AG09309 (cell line): ENCODE measurements around the gene MDGA2.
"Not testable (repeated sequence)": the region's sequence is repeated elsewhere in the genome, so short reads cannot be mapped to it uniquely, and the experiment has no call there.

Experiments used
- DNase-seq: peaks from one replicate; pipeline ENCODE4 v3.0.0-alpha.2; 2010; ENCODE audit warnings: low read depth
- H3K4me3 ChIP-seq: 2 replicates; pipeline ENCODE4 v1.5.1; 2011; ENCODE audit warnings: mild to moderate bottlenecking, low read depth, low read length, moderate library complexity; ENCODE audit not compliant: control insufficient read depth
- TF ChIP-seq, protein P1 (sequence below): IDR thresholded peaks from 2 replicates; pipeline ENCODE4 v1.5.1; 2011; ENCODE audit warnings: mild to moderate bottlenecking, low read depth, low read length, inconsistent platforms; ENCODE audit not compliant: insufficient read depth, control insufficient read depth; ENCODE audit errors: missing control alignments

Gene MDGA2

DNA sequence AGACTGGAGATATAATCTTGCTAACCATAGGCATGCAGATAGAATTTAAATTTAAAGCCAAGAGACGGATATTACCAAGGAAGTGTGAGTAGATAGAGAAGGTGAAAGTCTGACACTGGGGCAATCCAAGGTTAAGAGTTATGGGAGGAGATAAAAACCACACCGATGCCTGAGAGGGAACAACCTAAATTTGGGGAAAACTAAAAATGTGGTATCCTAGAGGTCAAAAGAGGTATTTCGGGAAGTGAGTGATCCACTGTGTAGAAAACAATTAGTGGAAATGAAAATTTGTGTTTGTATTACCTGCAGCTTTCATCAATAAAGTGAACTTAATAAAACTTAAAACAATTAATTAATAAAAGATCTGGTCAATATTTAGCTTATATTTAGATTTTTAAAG, 754.9 kb downstream of the MDGA2 start:
- H3K4me3 ChIP-seq = no peak overlapping the region
- TF ChIP-seq, protein P1, sequence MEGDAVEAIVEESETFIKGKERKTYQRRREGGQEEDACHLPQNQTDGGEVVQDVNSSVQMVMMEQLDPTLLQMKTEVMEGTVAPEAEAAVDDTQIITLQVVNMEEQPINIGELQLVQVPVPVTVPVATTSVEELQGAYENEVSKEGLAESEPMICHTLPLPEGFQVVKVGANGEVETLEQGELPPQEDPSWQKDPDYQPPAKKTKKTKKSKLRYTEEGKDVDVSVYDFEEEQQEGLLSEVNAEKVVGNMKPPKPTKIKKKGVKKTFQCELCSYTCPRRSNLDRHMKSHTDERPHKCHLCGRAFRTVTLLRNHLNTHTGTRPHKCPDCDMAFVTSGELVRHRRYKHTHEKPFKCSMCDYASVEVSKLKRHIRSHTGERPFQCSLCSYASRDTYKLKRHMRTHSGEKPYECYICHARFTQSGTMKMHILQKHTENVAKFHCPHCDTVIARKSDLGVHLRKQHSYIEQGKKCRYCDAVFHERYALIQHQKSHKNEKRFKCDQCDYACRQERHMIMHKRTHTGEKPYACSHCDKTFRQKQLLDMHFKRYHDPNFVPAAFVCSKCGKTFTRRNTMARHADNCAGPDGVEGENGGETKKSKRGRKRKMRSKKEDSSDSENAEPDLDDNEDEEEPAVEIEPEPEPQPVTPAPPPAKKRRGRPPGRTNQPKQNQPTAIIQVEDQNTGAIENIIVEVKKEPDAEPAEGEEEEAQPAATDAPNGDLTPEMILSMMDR = no peak
- DNase-seq = no peak

DNA sequence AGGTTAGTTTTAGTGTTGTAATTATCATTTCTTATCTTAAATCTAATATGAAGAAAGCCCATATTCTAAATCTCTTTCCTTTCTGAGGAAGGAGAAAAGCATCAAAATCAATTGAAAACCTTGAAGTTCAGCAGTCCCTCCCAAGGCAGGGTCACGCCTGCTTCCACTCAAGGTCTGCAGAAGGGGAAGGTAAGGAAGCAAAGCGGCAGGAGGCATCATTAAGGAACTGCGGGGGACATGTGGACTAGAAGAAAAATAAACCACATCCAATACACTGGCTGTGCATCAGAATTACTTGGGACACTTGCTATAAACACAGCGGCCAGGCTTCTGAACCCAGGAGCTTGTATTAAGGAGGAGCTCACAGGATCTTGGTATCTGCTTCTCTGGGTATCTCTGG, 759.9 kb downstream of the MDGA2 start:
- DNase-seq, H3K4me3 ChIP-seq: not testable (repeated sequence)

DNA sequence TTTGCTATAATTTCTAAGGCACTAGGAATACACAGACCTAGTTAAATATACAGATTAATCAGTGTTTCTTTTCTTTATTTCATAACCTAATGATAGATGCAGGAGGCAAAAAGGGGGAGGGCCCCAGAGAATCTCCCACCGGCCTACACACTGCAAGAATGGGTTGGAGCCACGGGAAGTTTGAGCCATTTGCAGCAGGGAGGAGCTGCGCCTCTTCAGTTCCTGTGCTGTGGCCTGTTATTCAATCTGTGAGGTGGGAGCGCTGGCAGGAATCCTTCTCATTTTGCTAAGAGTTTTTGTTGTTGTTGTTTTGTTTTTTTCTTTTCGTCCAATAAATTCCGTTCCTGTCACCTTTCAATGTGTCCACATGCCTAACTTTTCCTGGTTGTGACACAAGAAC, 772.6 kb downstream of the MDGA2 start:
- TF ChIP-seq, protein P1 = no peak
- DNase-seq = no peak
- no peak overlapping the region for H3K4me3 ChIP-seq

DNA sequence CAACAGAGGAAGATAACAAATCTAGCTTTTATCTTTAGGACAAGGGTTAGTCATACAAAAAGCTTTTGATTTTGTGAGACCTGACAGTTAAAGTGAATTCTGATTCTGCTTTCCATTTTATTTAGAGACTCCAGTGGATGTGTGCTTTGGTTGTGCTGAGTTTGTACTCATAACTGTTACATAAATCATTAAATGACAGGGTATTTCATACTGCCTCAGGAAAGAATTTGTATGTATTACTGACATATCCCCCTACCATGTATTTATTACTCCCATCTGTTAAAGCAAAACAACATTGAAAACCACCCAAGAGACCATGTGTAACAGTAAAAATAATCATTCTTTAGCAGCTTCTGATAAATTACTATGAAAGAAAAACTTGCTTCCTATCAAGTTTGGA, 780.9 kb downstream of the MDGA2 start:
- DNase-seq = no peak
- H3K4me3 ChIP-seq = no peak overlapping the region
- TF ChIP-seq, protein P1 = no peak

DNA sequence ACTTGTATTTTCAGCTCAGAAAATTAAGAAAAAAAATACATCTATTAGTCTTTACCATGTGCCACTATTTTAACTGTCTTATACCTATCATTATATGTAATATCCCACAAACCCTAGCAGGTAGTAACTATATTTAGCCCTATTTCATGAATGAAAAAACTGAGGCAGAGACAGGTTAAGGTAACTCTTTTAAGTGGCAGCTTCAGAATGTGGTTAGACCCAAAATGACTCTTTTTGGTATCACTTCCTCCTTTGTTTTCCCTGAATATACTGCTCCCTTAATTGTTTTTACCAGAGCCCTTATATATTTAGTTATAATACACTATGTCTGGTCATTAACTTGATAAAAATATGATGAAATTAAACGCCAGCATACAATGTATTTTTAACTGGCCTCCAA, 788.3 kb downstream of the MDGA2 start:
- TF ChIP-seq, protein P1 = no peak
- H3K4me3 ChIP-seq = no peak overlapping the region
- no peak for DNase-seq

DNA sequence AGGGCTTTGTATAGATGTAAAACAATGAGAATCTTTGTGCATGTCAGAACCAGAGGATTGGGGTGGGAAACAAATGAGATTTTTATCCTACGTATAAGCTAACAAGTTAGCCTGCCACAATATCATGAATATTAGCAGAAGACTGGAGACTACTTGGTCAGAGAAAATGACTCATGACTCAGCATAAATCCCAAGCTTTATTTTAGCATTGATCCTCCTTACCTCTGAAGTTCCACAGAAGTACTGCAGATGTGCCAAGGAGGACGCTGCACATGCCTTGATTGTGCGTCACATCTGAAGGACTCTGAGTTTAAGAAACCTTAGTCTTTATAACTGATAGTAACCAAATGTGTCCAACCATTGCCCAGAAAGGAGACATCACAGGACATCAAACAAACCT, 789.8 kb downstream of the MDGA2 start:
- H3K4me3 ChIP-seq = no peak overlapping the region
- TF ChIP-seq, protein P1 = no peak
- no peak for DNase-seq

DNA sequence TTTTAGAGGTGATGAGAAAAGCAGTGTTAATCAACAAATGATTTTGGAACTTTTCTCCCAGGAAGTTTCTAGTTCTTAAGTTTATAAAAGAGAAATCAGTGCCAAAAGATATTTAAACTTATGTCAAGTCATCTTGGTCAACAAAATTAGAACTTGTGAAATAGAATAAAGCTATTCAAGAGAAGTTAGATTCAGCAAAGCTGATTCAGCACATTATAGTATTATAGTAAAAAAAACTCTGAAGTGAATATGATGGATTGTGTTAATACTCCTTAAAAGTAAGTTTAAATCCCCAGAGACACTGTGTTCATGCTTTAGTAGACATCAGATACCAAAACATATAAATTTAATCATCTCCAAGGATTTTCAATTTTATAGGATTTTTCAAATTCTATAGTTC, 813.7 kb downstream of the MDGA2 start:
- no peak for DNase-seq
- TF ChIP-seq, protein P1 = no peak
- no peak overlapping the region for H3K4me3 ChIP-seq
